Neutrophil (primary cell): Measurements from ENCODE around the gene SLC26A11.

ENCODE experiments used
- H3K27ac ChIP-seq: fragments of 200-600 bp; sonication (generic); 2 replicates; pipeline ENCODE4 v1.5.1; 2016; ENCODE audit warnings: mild to moderate bottlenecking, moderate library complexity
- H3K27me3 ChIP-seq: fragments of 200-600 bp; sonication (generic); 2 replicates; pipeline ENCODE4 v1.6.0; 2016; ENCODE audit warnings: mild to moderate bottlenecking
- H3K36me3 ChIP-seq: fragments of 200-600 bp; sonication (generic); 2 replicates; pipeline ENCODE4 v1.5.1; 2017
- H3K4me1 ChIP-seq, 2 experiments: fragments of 200-600 bp in 1 of 2; sonication (generic) in 1 of 2; 1 replicate in 1 of 2; 2 replicates in 1 of 2; pipeline versions ENCODE4 v1.5.1 to v1.6.1; 2013 to 2016; ENCODE audit warnings: low read depth in 1 of 2, low read length in 1 of 2, mild to moderate bottlenecking in 1 of 2, moderate library complexity in 1 of 2; ENCODE audit not compliant: control insufficient read depth in 1 of 2, insufficient read depth in 1 of 2
- H3K4me3 ChIP-seq, 2 experiments: fragments of 200-600 bp in 1 of 2; sonication (generic) in 1 of 2; 1 replicate in 1 of 2; 2 replicates in 1 of 2; pipeline ENCODE4 v1.5.1; 2013 to 2016; ENCODE audit warnings: low read depth in 1 of 2, low read length in 1 of 2, mild to moderate bottlenecking in 1 of 2, moderate library complexity in 1 of 2
- H3K9me3 ChIP-seq: fragments of 200-600 bp; sonication (generic); 2 replicates; pipeline ENCODE4 v1.5.1; 2016
- TF ChIP-seq, protein P1 (sequence below): fragments of 200-600 bp; sonication (generic); IDR thresholded peaks from 2 replicates; pipeline ENCODE4 v1.5.1; 2016; ENCODE audit warnings: antibody characterized with exemption

The SLC26A11 gene

DNA sequence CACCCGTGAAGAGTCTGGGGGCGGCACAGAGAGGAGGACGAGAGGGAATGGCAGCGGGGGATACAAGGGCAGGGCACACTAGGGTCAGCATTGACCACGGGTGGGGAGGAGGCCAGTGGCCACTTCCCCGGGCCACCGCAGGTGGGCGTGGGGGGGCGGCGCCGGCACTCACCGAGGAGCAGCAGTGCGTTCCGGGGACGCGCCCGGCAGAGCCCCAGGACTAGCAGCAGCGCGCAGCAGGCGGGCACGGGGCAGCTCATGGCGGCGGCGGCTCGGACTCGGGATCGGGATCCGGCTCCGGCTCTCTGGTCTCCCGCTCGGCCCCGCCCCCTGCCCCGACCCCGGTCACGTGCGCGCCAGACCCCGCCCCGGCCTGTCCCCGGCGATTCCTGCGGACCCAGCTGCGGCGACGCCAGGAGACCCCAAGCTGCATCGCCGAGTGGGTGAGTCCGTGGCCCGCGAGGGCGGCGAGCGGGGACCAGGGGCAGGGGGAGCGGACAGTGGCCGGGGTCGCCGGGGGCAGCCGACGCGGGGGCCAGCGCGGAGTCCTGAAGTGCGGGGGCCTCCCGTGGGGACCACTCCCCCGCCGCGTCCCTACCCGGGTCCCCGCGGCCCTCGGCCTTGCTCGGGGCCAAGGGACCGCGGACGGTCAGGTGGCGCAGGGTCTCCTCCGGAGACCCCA lies at the start of gene SLC26A11, which contains the start of gene SGSH:
Gene SLC26A11, plus strand, starts transcription at position 374 of the 682 bp plus-strand sequence. CDS start 1,134 bp downstream, outside the sequence.
Gene SGSH, minus strand, starts transcription at position 280 of the 682 bp plus-strand sequence. Its CDS starts 20 bp downstream, at position 260.
- TF ChIP-seq, protein P1, sequence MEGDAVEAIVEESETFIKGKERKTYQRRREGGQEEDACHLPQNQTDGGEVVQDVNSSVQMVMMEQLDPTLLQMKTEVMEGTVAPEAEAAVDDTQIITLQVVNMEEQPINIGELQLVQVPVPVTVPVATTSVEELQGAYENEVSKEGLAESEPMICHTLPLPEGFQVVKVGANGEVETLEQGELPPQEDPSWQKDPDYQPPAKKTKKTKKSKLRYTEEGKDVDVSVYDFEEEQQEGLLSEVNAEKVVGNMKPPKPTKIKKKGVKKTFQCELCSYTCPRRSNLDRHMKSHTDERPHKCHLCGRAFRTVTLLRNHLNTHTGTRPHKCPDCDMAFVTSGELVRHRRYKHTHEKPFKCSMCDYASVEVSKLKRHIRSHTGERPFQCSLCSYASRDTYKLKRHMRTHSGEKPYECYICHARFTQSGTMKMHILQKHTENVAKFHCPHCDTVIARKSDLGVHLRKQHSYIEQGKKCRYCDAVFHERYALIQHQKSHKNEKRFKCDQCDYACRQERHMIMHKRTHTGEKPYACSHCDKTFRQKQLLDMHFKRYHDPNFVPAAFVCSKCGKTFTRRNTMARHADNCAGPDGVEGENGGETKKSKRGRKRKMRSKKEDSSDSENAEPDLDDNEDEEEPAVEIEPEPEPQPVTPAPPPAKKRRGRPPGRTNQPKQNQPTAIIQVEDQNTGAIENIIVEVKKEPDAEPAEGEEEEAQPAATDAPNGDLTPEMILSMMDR, result no peak
- H3K36me3 ChIP-seq, result no peaks in the 10 kb centered on the region
- H3K4me3 ChIP-seq, result peak within 1 kb of the TSS; percentile 64 to 82

DNA sequence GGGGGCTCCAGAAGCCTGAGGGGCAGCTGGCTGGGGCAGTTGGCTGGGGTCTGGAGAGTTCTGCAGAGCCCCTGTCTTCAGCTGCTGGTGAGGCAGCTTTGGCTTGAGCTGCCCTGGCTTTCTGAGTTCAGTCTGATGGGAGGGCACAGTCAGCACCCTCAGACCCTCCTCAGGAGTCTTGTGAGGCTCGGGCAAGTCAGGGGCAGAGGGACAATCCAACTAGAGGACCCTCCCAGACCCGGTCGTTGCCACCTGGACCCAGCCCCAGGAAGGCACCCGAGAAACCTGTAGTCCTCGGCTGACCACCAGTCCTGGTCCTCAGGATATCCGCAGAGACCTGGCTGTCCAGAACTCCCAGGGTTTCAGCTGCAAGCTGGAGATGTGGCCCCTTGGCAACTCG lies 48.5 kb upstream of the SLC26A11 start:
- Histone ChIP-seq H3K27me3 (peaks cover 33% of the 10 kb centered on the region), H3K27ac (no peak overlapping the region), H3K4me1 (no peaks in the 10 kb centered on the region), H3K4me3 (no peak overlapping the region), H3K36me3 (no peaks in the 10 kb centered on the region), H3K9me3 (no peaks in the 10 kb centered on the region)
- TF ChIP-seq, protein P1, result no peak

More for the DNA sequence above, at the start of gene SLC26A11, which contains the start of gene SGSH:
- Histone ChIP-seq H3K27ac (peak within 1 kb of the TSS; percentile 77), H3K4me1 (peaks cover 15% of the 10 kb centered on the region in 2 experiments), H3K9me3 (no peaks in the 10 kb centered on the region), H3K27me3 (peaks cover 91% of the 10 kb centered on the region)

DNA sequence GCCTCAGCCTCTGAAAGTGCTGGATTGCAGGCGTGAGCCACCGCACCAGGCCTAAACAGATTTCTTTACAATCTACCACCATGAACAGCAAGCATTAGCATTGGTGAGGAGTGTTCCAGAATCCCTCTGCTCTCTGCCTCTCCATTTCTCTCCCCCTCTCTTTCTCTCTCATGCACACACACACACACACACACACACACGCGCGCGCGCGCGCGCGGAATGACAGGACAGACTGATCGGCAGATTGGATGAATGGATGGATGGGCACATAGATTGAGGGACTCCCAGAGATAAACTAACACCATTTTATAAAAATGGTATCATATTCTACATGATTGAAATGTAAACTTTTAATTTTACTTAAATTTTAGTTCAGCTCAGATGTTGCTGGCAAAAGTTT lies 47.1 kb upstream of the SLC26A11 start:
- H3K4me1 ChIP-seq, result no peaks in the 10 kb centered on the region
- H3K4me3 ChIP-seq, result no peak overlapping the region
- peaks cover 32% of the 10 kb centered on the region for H3K27me3 ChIP-seq
- no peaks in the 10 kb centered on the region for H3K9me3 ChIP-seq
- no peak overlapping the region for H3K27ac ChIP-seq
- no peaks in the 10 kb centered on the region for H3K36me3 ChIP-seq
- TF ChIP-seq, protein P1, result no peak

DNA sequence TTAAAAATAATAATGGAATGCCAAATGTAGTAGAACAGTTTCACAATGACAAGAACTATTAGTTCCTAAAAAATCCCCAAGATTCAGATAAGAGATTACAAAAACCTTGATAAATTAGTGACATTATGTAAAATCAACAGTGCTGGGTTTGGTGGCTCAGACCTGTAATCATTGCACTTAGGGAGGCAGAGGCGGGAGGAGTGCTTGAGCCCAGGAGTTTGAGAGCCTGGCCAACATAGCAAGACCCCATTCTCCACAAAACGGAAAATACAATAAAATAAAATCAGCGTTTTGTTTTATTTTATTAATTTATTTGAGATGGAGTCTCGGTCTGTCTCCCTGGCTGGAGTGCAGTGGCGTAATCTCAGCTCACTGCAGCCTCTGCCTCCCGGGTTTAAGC lies 46.3 kb upstream of the SLC26A11 start:
- peaks cover 35% of the 10 kb centered on the region for H3K27me3 ChIP-seq
- H3K9me3 ChIP-seq, result no peaks in the 10 kb centered on the region
- no peak overlapping the region for H3K27ac ChIP-seq
- H3K4me1 ChIP-seq, result no peaks in the 10 kb centered on the region
- no peak overlapping the region for H3K4me3 ChIP-seq
- no peaks in the 10 kb centered on the region for H3K36me3 ChIP-seq
- TF ChIP-seq, protein P1, result no peak

DNA sequence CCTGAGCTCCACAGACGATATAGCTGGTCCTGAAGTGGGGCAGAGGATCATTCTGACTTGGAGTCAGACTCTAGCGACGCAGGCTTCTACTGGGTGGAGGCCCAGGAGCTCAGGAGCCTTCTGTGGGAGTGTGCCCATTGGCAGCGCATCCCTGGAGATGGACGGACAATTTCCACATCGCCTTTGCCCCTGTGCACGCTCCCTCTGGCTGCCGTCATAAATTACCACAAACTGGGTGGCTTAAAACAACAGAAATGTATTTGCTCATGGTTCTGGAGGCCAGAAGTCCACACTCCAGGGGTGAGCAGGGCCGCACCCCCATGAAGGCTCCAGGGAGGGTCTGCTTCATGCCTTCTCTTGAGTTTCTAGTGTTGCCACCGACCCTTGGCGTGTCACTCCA lies 43.5 kb upstream of the SLC26A11 start:
- no peak overlapping the region for H3K4me3 ChIP-seq
- H3K27me3 ChIP-seq, result peaks cover 30% of the 10 kb centered on the region

More for the DNA sequence above, 43.5 kb upstream of the SLC26A11 start:
- TF ChIP-seq, protein P1, result no peak
- H3K27ac ChIP-seq, result no peak overlapping the region
- H3K36me3 ChIP-seq, result no peaks in the 10 kb centered on the region
- H3K4me1 ChIP-seq, result no peaks in the 10 kb centered on the region
- H3K9me3 ChIP-seq, result no peaks in the 10 kb centered on the region
